Activated CD8-positive, alpha-beta memory T cell treated with anti-CD3 and anti-CD28 coated beads for 1 hour (primary cell): ENCODE measurements around the gene UNC119B.
"Not testable (repeated sequence)": the region's sequence is repeated elsewhere in the genome, so short reads cannot be mapped to it uniquely, and the experiment has no call there.

Experiments
- DNase-seq, 2 donors: peaks; one replicate each; pipeline ENCODE4 v3.0.0-alpha.2; 2020; ENCODE audit warnings: low read depth in 1 of 2; ENCODE audit errors: extremely low read depth in 1 of 2

UNC119B gene

GRCh38 chr12:120710031-120710804 is at the start of gene UNC119B:
Gene UNC119B, plus strand, starts transcription at chr12:120710458. Its CDS starts 17 bp downstream, at chr12:120710475.
- peak; percentile 42 to 74 for DNase-seq

- no peak for DNase-seq
Observed at GRCh38 chr12:120661432-120661831, 48.8 kb upstream of the UNC119B start.

DNA sequence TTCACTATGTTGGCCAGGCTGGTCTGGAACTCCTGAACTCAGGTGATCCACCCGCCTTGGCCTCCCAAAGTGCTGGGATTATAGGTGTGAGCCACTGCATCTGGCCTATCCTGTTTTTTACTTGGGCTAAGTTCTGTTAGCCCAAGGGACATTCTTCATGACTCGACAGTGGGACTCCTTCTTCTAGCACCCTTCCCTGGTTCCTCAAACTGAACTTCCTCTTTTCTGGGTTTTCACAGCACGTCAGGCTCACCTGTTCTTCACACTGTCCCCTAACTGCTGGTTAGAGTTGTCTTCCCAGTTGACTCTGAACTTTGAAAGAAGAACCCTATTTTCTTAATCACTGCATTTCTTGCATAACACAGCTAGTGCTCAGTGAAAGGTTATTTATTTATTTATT is 47.4 kb upstream of the UNC119B start:
- DNase-seq, result no peak

GRCh38 chr12:120663741-120664140 is 46.5 kb upstream of the UNC119B start:
- DNase-seq, result no peak

- no peak for DNase-seq
Observed at GRCh38 chr12:120666571-120667390, 43.5 kb upstream of the UNC119B start.

- DNase-seq, result no peak
Observed at GRCh38 chr12:120668091-120668867, 42.0 kb upstream of the UNC119B start.

- no peak for DNase-seq
Observed at GRCh38 chr12:120668868-120669840, 41.1 kb upstream of the UNC119B start.

DNA sequence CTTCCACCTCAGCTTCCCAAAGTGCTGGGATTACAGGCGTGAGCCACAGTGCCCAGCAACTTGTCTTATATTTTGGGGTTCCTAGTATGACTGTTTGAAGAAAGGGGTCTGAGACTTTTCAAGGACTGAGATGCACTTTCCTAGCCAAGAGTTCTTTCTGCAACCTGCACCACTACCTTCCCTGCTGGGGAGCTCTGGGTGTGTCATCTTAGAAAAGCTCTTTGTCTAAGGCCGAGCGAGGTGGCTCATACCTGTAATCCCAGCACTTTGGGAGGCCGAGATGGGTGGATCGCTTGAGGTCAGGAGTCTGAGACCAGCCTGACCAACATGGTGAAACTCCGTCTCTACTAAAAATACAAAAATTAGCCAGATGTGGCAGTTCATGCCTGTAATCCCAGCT is 40.0 kb upstream of the UNC119B start:
- DNase-seq, result not testable (repeated sequence)

DNA sequence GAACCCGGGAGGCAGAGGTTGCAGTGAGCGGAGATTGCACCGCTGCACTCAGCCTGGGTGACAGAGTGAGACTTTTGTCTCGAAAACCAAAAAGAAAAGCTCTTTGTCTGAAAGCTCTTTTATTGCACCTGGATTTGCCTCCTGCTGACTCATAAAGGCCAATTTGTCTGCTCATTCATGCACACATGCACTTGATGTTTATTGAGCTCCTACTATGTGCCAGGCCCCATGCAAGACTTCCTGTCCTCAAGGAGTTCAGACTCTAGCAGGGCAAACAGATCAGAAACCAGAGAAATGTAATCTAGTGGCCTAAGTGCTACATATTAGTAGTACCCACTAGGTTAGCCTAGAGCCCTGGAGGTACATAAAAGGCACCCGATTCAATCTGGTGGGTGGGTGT is 39.6 kb upstream of the UNC119B start:
- no peak for DNase-seq

- no peak for DNase-seq
Observed at GRCh38 chr12:120674097-120674636, 36.1 kb upstream of the UNC119B start.

- no peak for DNase-seq
Observed at GRCh38 chr12:120677765-120678473, 32.3 kb upstream of the UNC119B start.

GRCh38 chr12:120678572-120678971 is 31.7 kb upstream of the UNC119B start:
- no peak for DNase-seq

DNA sequence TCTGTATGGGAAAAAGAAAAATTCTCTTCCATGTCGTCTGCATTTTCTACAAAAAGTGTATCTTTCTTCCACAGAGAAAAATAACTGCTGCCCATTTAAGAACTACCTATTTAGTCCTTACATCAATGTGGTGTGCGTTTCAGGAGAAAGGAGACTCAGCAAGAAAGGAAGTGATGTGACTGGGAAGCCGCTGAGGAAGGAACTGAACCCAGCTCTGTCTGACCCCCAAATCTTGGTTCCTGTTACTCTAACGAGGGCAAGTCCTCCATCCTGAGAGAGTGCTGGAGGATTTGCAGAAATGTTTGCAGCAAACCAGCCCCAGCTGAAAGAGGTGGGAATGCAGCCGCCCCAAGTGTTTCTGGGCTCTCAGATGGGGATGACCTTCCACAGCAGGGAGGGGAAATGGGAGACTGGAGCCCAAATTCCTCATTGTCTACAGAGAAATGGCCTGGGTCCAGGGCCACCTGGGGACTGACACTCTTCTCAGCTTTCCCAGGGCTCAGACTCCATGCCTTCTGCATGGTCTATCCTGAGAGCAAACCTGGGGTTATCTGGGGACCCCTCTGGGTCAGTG is 30.0 kb upstream of the UNC119B start:
- DNase-seq, result no peak

GRCh38 chr12:120684523-120684932 is 25.7 kb upstream of the UNC119B start:
- DNase-seq, result no peak

DNA sequence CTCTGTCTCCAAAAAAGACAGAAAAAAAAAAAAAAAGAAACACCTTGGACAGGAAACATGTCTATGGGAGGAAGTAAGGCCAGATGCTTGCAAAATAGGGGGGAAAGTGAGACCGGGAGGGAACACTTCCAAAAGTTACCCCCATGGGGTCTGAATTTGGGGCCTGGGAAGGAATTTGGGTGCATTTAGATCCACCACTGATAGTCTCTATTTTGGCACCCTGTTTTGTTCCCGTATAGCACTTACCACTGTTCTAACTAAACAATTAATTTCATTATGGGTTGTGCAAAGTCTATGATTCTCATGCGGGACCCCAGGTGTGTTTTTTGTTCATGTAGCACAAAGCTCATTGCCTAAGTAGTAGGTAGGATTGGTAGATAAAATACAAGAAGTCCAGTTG is 24.7 kb upstream of the UNC119B start:
- DNase-seq, result no peak

GRCh38 chr12:120686151-120686689 is 24.0 kb upstream of the UNC119B start:
- DNase-seq, result peak; percentile 92 to 93

DNA sequence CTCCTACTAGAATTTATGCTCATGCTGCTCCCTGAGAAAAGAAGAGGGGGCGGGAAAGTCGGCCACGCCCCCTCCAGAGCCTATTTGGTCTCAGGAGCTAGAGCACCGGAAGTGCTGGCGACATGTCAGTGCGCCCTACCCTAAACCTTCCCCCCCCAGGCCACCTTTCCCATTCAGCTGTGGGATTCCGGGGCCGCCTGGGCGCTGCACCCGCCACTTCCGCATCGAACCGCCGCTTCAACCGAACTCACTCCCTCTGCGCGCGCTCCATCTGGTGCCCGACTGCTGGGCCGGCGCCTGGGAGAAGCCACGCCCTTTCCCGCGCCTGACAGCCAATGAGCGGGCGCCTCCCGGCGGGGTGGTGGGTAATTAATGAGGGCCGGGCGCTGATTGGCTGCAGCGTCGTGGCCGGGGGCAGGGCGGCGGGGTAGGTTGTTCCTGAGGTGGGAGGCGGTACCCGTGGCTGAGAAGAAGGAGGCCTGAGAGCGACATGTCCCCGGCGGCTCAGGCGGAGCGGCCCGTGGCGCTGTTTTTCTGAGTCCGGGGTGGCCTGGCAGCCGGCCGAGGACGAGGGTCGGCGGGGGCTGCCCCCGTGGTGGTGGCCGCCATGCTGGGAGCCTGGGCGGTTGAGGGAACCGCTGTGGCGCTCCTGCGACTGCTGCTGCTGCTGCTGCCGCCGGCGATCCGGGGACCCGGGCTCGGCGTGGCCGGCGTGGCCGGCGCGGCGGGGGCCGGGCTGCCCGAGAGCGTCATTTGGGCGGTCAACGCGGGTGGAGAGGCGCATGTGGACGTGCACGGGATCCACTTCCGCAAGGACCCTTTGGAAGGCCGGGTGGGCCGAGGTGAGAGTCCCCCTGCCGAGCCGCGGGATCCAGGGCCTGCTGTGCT is 23.3 kb upstream of the UNC119B start, which contains the start of gene MLEC:
Gene MLEC, plus strand, starts transcription at position 460 of the 888 bp plus-strand sequence. Its CDS starts 148 bp downstream, at position 608.
- peak; percentile 98 for DNase-seq
